GM13976 (cell line): ENCODE measurements around the gene RASGRF1.

ENCODE experiments used
- DNase-seq: peaks from one replicate; pipeline ENCODE4 v3.0.0; 2012; ENCODE audit warnings: low spot score
- in situ Hi-C: fragments of 300-500 bp; cut with MboI; formaldehyde crosslinking; loops from one replicate; pipeline ENCODE4 v1.12.0; 2022; ENCODE audit warnings: low sequenced_read_pairs, mixed read lengths, inconsistent platforms; ENCODE audit not compliant: unreplicated experiment
- TF ChIP-seq, protein P1 (sequence below): IDR thresholded peaks from 2 replicates; pipeline ENCODE4 v1.5.1; 2012; ENCODE audit warnings: borderline replicate concordance, mild to moderate bottlenecking; ENCODE audit not compliant: insufficient read depth; ENCODE audit errors: extremely low read depth, missing control alignments, control extremely low read depth

RASGRF1 gene

DNA sequence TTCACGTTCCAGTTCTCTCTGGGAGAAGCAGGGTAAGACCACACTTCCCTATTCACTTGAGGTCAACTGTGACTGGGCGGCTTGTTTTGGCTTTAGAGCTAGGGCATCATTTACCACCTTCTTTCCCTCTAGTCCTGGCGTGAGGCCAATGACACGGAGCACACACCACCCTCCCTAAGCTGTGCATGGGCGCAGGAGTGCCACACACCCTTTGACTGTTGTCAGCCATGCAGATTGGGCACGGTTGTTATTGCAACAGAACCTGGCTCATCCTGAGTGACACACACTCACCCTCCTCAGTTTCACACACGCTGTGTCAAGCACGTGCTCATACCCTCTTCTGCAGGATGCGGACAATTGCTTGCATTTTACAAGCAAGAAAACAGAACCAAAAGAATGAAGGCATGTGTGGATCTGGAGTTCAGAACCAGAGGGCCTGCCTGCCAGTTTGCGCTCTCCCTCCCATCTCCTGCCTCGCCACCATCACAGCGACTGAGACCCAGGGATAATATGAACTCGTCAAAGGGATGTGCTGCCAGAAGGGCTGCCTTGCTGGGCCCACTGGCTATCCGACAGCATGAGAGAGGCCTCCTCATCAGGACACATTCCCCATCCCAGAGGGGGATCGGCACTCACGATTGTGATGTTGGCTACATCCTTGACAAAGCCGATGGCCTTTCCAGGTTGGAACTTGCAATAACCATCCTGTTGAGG is 163.3 kb downstream of the RASGRF1 start:
- in situ Hi-C loops, result no loop called here
- no peak for DNase-seq
- TF ChIP-seq, protein P1, sequence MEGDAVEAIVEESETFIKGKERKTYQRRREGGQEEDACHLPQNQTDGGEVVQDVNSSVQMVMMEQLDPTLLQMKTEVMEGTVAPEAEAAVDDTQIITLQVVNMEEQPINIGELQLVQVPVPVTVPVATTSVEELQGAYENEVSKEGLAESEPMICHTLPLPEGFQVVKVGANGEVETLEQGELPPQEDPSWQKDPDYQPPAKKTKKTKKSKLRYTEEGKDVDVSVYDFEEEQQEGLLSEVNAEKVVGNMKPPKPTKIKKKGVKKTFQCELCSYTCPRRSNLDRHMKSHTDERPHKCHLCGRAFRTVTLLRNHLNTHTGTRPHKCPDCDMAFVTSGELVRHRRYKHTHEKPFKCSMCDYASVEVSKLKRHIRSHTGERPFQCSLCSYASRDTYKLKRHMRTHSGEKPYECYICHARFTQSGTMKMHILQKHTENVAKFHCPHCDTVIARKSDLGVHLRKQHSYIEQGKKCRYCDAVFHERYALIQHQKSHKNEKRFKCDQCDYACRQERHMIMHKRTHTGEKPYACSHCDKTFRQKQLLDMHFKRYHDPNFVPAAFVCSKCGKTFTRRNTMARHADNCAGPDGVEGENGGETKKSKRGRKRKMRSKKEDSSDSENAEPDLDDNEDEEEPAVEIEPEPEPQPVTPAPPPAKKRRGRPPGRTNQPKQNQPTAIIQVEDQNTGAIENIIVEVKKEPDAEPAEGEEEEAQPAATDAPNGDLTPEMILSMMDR, result no peak

DNA sequence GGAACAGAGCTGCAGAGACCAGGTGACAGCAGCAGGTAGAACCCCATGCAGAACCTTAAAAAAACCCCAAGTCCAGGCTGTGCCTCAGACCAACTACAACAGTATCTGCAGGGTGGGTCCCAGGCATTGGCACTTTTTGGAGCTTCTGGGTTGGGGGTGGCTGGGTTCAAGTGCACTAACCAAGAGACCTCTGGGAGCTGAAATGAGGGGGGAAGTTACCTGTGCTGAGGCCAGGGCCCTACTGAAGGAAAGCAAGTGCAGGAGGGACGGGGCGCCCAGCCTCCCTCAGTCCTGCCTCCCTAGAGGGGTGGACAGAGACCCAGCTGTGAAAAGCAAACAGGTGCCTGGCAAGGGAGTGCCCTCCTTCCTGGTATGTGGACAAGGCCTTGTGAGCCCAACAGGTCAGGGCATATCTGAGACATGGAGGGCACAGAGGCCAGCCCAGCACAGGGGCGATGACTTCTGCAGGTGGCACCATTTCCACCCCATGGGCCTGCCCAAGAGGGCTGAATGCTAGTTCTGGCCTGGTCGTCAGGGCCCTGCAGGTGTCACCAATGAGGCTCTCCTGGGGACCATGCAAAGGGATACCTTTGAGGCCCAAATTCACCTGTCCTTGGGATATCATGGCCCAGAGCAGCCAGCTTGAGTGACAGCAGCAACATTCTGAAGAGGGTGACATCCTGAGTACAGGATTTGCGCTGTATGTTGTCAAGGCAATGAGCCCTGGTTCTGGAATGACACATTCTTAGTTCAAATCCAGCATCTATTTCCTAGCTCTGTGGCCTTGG is 164.4 kb downstream of the RASGRF1 start:
- in situ Hi-C loops, result no loop called here
- DNase-seq, result no peak
- TF ChIP-seq, protein P1, result no peak

GRCh38 chr15:78925076-78925624 is 165.4 kb downstream of the RASGRF1 start:
- in situ Hi-C loops, result no loop called here
- DNase-seq, result no peak
- TF ChIP-seq, protein P1, result no peak

DNA sequence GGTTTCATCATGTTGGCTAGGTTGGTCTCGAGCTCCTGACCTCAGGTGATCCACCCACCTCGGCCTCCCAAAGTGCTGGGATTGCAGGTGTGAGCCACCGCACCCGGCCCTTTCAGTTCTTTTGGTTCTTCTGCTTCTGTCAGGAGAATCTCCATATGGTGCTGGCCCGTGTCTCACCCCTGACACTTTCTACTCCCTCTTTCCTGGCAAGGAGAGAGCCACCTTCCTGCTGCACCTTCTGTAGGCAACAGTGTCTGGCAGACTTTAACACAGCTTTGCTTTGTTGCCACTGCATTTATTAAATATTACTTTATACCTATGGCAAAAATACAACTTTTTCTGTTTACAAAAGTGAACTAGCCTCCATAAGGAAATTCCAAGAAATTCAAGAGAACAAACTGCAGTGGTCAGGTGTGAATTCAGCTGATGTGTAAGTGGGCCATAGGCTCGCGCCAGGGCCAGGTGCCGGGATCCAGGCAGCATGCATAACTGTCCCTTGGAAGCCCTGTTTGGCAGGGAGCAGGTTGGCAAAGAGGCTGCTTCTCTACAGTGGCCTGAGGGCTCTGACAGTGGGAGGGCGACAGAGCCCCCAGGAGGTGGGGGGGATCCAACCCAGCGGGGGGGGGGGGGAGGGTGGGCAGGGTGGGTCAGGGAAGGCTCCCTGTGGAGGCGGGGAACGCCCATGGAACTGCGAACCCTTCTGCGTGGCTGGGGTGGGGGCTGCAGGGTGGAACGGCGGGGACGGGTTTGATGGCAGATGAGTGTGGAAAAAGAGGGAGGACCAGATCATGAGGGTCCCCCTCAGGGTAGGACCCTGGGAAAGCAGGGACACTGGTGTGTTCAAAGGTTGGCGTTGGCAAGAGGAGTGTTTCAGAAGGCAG is 166.9 kb downstream of the RASGRF1 start:
- TF ChIP-seq, protein P1, result no peak
- in situ Hi-C loops, result loop anchor here (5.0 kb wide), 1 partner anchor 104 kb away; no protein-coding TSS in a partner anchor
- no peak for DNase-seq

GRCh38 chr15:78923015-78923414 is 167.6 kb downstream of the RASGRF1 start:
- in situ Hi-C loops, result loop anchor here (5.0 kb wide), 1 partner anchor 104 kb away; no protein-coding TSS in a partner anchor
- DNase-seq, result no peak
- TF ChIP-seq, protein P1, result no peak

DNA sequence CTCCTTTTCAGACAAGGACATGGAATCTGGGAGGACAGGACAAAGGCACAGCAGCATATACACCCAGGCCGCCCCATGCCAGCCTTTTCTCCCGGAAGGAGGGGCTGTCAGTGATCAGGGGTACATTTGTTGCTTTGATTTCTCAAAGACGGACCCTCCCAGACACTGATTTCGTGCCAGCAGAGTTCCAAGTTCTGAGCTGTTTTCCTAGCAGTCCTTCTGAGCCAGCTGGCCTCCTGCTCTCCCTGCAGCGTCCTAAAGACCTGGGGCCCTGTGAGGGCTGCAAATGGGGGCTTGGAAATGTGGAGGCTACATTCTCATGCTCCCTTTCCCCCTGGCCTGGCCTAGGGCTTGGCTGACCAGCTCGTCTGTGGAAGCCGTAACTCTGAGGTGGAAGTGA is 168.1 kb downstream of the RASGRF1 start:
- no peak for DNase-seq
- in situ Hi-C loops, result loop anchor here (5.0 kb wide), 1 partner anchor 105 kb away; no protein-coding TSS in a partner anchor
- TF ChIP-seq, protein P1, result no peak
